Mesothelial cell of epicardium (in vitro differentiated cells): ENCODE measurements around the gene SLC12A5. TPM values are rescaled to one million over a fixed set of nuclear protein-coding genes. Genes with fewer than 3 reads are reported as not detected.

ENCODE experiments used
- DNase-seq, 2 experiments: peaks; one replicate each; pipeline ENCODE4 v3.0.0; 2021; ENCODE audit warnings: low spot score in 2 of 2; ENCODE audit not compliant: unreplicated experiment in 2 of 2
- H3K27ac Mint-ChIP-seq: 2 replicates; pipeline ENCODE4 v1.8.0; 2021; ENCODE audit warnings: mixed read lengths
- H3K27me3 Mint-ChIP-seq: 2 replicates; pipeline ENCODE4 v1.8.0; 2021; ENCODE audit warnings: low read depth, mixed read lengths
- H3K36me3 Mint-ChIP-seq: 2 replicates; pipeline ENCODE4 v1.8.0; 2021; ENCODE audit warnings: mixed read lengths
- H3K4me1 Mint-ChIP-seq: 2 replicates; pipeline ENCODE4 v1.8.0; 2021; ENCODE audit warnings: mixed read lengths
- H3K4me3 Mint-ChIP-seq: 2 replicates; pipeline ENCODE4 v1.8.0; 2021; ENCODE audit warnings: mild to moderate bottlenecking, moderate library complexity, mixed read lengths
- H3K9me3 Mint-ChIP-seq: 2 replicates; pipeline ENCODE4 v1.8.0; 2021; ENCODE audit warnings: mixed read lengths
- total RNA-seq: library from RNA; stranded (reverse); gene quantifications from 3 replicates; pipeline ENCODE4 v1.2.1, GENCODE V29; 2021
- TF ChIP-seq, protein P1 (sequence below): fragments of 200-600 bp; sonication (generic); IDR thresholded peaks from one replicate; pipeline ENCODE4 v1.5.0; 2021; ENCODE audit warnings: antibody characterized with exemption; ENCODE audit not compliant: unreplicated experiment

SLC12A5 gene
- total RNA-seq, 1 donor from 2014 or later, result 6.9 TPM

- no peak overlapping the region for H3K4me3 Mint-ChIP-seq
Observed at GRCh38 chr20:46025376-46025783, 3.6 kb upstream of the SLC12A5 start.

GRCh38 chr20:46027245-46027853 is 1.7 kb upstream of the SLC12A5 start:
- H3K36me3 Mint-ChIP-seq, result no peaks in the 10 kb centered on the region
- peaks cover 2% of the 10 kb centered on the region for H3K4me1 Mint-ChIP-seq
- H3K4me3 Mint-ChIP-seq, result no peak overlapping the region
- peak in 1 of 2 experiments; percentile 66 for DNase-seq
- peaks cover 93% of the 10 kb centered on the region for H3K27me3 Mint-ChIP-seq
- no peaks in the 10 kb centered on the region for H3K9me3 Mint-ChIP-seq
- TF ChIP-seq, protein P1, sequence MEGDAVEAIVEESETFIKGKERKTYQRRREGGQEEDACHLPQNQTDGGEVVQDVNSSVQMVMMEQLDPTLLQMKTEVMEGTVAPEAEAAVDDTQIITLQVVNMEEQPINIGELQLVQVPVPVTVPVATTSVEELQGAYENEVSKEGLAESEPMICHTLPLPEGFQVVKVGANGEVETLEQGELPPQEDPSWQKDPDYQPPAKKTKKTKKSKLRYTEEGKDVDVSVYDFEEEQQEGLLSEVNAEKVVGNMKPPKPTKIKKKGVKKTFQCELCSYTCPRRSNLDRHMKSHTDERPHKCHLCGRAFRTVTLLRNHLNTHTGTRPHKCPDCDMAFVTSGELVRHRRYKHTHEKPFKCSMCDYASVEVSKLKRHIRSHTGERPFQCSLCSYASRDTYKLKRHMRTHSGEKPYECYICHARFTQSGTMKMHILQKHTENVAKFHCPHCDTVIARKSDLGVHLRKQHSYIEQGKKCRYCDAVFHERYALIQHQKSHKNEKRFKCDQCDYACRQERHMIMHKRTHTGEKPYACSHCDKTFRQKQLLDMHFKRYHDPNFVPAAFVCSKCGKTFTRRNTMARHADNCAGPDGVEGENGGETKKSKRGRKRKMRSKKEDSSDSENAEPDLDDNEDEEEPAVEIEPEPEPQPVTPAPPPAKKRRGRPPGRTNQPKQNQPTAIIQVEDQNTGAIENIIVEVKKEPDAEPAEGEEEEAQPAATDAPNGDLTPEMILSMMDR, result no peak
- no peak overlapping the region for H3K27ac Mint-ChIP-seq

More at GRCh38 chr20:46025376-46025783, 3.6 kb upstream of the SLC12A5 start:
- Mint-ChIP-seq H3K27ac (no peak overlapping the region), H3K4me1 (peaks cover 7% of the 10 kb centered on the region), H3K27me3 (peaks cover 87% of the 10 kb centered on the region), H3K9me3 (no peaks in the 10 kb centered on the region), H3K36me3 (no peaks in the 10 kb centered on the region)
- TF ChIP-seq, protein P1, result no peak
- DNase-seq, result no peak

GRCh38 chr20:46028110-46028509 is 905 bp upstream of the SLC12A5 start:
- no peaks in the 10 kb centered on the region for H3K36me3 Mint-ChIP-seq
- peaks cover 95% of the 10 kb centered on the region for H3K27me3 Mint-ChIP-seq
- no peak overlapping the region for H3K4me3 Mint-ChIP-seq
- no peak overlapping the region for H3K27ac Mint-ChIP-seq
- TF ChIP-seq, protein P1, result no peak
- H3K4me1 Mint-ChIP-seq, result peaks cover 2% of the 10 kb centered on the region
- no peak for DNase-seq
- H3K9me3 Mint-ChIP-seq, result no peaks in the 10 kb centered on the region

DNA sequence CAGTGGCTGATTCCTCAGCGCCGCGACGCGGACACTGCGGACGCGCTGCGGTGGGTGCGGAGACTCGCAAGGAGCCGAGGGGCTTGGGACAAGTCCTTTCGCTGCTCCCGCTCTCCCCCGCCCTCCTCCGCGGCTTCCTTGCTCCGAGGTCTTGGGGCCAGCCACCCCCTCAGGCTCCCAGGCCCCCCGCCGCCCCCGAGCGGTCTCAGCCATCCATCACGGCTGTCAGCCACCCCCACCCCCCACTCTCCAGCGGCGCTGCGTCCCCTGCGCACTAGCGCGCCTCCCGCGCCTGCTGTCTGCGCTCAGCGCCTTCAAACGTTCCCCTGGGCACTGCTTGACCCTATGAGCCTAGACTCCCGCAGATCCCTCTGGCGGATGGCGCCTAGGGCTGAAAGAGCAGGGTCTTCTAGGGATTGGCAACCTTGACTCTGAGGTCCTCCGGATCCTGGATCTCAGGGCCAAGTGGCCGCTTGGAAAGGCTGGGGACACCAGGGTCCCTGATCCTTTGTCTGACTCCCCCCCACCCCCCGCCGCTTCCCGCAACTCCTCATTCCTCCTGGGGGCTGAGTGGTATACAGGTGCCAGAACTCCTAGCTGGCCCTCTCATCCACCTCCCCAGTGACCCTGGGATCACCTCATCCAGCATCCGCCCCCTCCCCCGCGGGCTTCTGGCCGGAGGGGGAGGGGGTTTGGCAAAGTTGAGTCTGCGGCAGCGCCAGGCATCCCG is 1.4 kb downstream of the SLC12A5 start:
- Mint-ChIP-seq H3K9me3 (no peaks in the 10 kb centered on the region), H3K27me3 (peaks cover 95% of the 10 kb centered on the region), H3K4me1 (peaks cover 2% of the 10 kb centered on the region), H3K4me3 (no peak overlapping the region), H3K27ac (no peak overlapping the region), H3K36me3 (no peaks in the 10 kb centered on the region)
- no peak for DNase-seq
- TF ChIP-seq, protein P1, result no peak

GRCh38 chr20:46031014-46031569 is 2.1 kb downstream of the SLC12A5 start:
- no peaks in the 10 kb centered on the region for H3K9me3 Mint-ChIP-seq
- H3K36me3 Mint-ChIP-seq, result no peaks in the 10 kb centered on the region
- TF ChIP-seq, protein P1, result no peak
- peaks cover 96% of the 10 kb centered on the region for H3K27me3 Mint-ChIP-seq
- no peak overlapping the region for H3K27ac Mint-ChIP-seq
- H3K4me3 Mint-ChIP-seq, result no peak overlapping the region
- DNase-seq, result no peak
- peaks cover 2% of the 10 kb centered on the region for H3K4me1 Mint-ChIP-seq
